ENCODE results near the gene INO80C. TPM values are rescaled to one million over a fixed set of nuclear protein-coding genes. Genes with fewer than 3 reads are reported as not detected.

The INO80C gene
- total RNA-seq, 1 donor from 2014 or later: 25.8 TPM

DNA sequence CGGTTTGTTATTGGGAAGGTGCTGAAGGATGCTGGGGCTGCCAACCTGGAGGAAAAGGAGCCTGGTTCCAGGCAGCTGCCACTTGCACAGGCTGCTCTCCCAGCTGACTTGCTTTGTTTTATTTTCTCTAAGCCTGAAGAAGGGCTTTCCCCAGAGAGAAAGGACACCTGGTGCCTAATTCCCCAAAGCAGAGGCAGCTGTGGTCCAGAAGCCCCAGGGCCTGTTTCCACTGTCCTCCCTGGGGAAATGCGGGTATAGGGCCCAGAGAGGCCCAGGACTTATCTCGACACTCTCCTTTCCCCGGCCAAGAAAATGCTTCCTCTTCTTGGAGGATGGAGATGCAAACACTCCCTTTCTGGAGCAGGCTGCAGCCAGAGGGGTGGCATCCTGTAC lies 30.1 kb downstream of the INO80C start:
- Histone ChIP-seq H3K27ac (peak overlapping the region; percentile 19), H3K36me3 (peaks cover 4% of the 10 kb centered on the region), H3K4me3 (no peak overlapping the region), H3K9me3 (no peaks in the 10 kb centered on the region), H3K4me1 (peaks cover 13% of the 10 kb centered on the region), H3K27me3 (ENCODE audit: low read depth) (no peaks in the 10 kb centered on the region)
- intact Hi-C loops (cut with DNase I): no loop called here
- DNase-seq (no peak), ATAC-seq (no peak)
- TF ChIP-seq CTCF (IDR thresholded peaks at IDR 0.05): no peak

GRCh38 chr18:35466815-35467623 lies 30.7 kb downstream of the INO80C start:
- no peak for TF ChIP-seq CTCF (IDR thresholded peaks at IDR 0.05)
- H3K27me3 ChIP-seq (ENCODE audit: low read depth): no peaks in the 10 kb centered on the region
- peaks cover 4% of the 10 kb centered on the region for H3K36me3 ChIP-seq
- DNase-seq (no peak), ATAC-seq (peak in 1 of 2 donors; percentile 44)
- peaks cover 13% of the 10 kb centered on the region for H3K4me1 ChIP-seq
- intact Hi-C loops (cut with DNase I): no loop called here
- no peak overlapping the region for H3K4me3 ChIP-seq
- peak overlapping the region; percentile 41 for H3K27ac ChIP-seq
- H3K9me3 ChIP-seq: no peaks in the 10 kb centered on the region

DNA sequence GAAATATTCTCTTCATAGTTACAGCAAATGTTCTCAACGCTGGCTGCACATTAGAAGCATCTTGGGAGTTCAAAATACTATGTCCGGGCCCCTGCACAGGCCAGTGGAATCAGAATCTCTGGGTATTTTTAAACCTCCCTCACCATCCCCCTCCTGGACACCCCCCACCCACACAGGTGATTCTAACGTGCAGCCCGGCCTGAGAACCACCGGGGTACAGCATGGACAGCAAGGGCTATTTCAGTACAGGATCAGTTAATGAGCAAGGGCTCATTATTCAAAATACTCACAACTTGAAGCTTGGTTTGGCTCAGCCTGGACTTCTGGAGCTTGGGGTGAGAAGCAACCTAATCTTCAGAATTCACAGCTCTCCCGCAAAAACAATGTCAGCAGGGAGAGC lies 31.4 kb downstream of the INO80C start:
- ATAC-seq: no peak
- Histone ChIP-seq H3K27ac (peak overlapping the region; percentile 41), H3K9me3 (no peaks in the 10 kb centered on the region), H3K4me1 (peaks cover 13% of the 10 kb centered on the region), H3K27me3 (ENCODE audit: low read depth) (no peaks in the 10 kb centered on the region), H3K36me3 (peaks cover 4% of the 10 kb centered on the region), H3K4me3 (no peak overlapping the region)
- intact Hi-C loops (cut with DNase I): no loop called here
- DNase-seq: no peak
- no peak for TF ChIP-seq CTCF (IDR thresholded peaks at IDR 0.05)

DNA sequence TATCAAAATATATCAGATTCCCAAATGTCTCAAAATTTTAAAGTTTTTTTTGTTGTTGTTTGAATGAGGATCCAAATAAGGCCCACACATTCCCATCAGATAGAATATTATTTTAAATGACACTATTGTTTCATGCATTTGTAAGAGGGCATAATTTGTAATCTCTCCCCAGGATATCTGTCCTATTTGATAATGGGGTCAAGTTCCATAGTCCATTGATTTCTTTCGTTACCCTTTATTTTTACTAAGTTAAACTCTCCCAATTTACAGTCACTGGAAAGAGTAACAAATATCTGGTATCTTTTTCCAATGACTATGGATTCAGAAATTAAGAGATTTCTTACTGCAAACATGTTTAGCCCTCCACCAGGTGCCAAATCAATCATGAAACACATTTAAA lies 32.4 kb downstream of the INO80C start:
- H3K27me3 ChIP-seq (ENCODE audit: low read depth): no peaks in the 10 kb centered on the region
- intact Hi-C loops (cut with DNase I): no loop called here

DNA sequence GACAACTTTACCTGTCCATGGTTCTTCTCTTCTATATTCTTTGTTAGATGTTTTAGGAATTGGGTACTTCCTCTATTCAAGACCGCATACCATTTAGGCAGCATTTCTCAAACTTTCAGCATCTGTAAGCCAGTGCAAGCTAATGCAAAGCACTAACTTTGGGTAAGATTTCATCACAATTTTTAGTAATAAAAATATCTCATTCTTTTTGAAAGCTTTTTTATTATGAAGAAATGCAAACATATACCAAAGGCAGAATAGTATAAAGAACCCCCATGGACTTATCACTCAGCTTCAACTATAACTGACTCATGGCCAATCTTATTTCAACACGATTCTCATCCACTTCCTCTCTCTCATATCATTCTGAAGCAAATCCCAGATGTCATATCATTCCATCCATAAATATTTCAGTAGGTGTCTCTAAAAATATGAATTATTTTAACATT lies 32.9 kb downstream of the INO80C start:
- Histone ChIP-seq H3K36me3 (peaks cover 4% of the 10 kb centered on the region), H3K4me3 (no peak overlapping the region), H3K4me1 (peaks cover 19% of the 10 kb centered on the region), H3K9me3 (no peaks in the 10 kb centered on the region), H3K27ac (no peak overlapping the region), H3K27me3 (ENCODE audit: low read depth) (no peaks in the 10 kb centered on the region)
- intact Hi-C loops (cut with DNase I): no loop called here
- TF ChIP-seq CTCF (IDR thresholded peaks at IDR 0.05): no peak
- ATAC-seq: no peak
- DNase-seq: no peak

More for the DNA sequence above, 32.4 kb downstream of the INO80C start:
- Histone ChIP-seq H3K36me3 (peaks cover 4% of the 10 kb centered on the region), H3K27ac (no peak overlapping the region), H3K4me1 (peaks cover 14% of the 10 kb centered on the region), H3K4me3 (no peak overlapping the region), H3K9me3 (no peaks in the 10 kb centered on the region)
- ATAC-seq (no peak), DNase-seq (no peak)
- TF ChIP-seq CTCF (IDR thresholded peaks at IDR 0.05): no peak

Data from lower lobe of right lung (tissue), 2 donors.